BE2C (cell line): ENCODE data around the gene ELK3.

Experiments
- DNase-seq: peaks from one replicate; pipeline ENCODE4 v3.0.0-alpha.2; 2020
- H3K27me3 ChIP-seq: fragments of 250-450 bp; sonication (Bioruptor Pico); 2 replicates; pipeline ENCODE4 v1.5.1; 2020; ENCODE audit warnings: mild to moderate bottlenecking
- H3K36me3 ChIP-seq: fragments of 250-450 bp; sonication (Bioruptor Pico); 2 replicates; pipeline ENCODE4 v1.5.1; 2020; ENCODE audit warnings: mild to moderate bottlenecking
- H3K4me1 ChIP-seq: fragments of 250-450 bp; sonication (Bioruptor Pico); 2 replicates; pipeline ENCODE4 v1.5.1; 2020
- H3K4me3 ChIP-seq: 2 replicates; pipeline ENCODE4 v1.5.1; 2011; ENCODE audit warnings: low read depth, low read length
- H3K9me3 ChIP-seq: fragments of 250-450 bp; sonication (Bioruptor Pico); 2 replicates; pipeline ENCODE4 v1.5.1; 2020
- TF ChIP-seq, protein P1 (sequence below): IDR thresholded peaks from 2 replicates; pipeline ENCODE4 v1.5.1; 2012; ENCODE audit warnings: mild to moderate bottlenecking, low read depth, low read length

Gene ELK3

DNA sequence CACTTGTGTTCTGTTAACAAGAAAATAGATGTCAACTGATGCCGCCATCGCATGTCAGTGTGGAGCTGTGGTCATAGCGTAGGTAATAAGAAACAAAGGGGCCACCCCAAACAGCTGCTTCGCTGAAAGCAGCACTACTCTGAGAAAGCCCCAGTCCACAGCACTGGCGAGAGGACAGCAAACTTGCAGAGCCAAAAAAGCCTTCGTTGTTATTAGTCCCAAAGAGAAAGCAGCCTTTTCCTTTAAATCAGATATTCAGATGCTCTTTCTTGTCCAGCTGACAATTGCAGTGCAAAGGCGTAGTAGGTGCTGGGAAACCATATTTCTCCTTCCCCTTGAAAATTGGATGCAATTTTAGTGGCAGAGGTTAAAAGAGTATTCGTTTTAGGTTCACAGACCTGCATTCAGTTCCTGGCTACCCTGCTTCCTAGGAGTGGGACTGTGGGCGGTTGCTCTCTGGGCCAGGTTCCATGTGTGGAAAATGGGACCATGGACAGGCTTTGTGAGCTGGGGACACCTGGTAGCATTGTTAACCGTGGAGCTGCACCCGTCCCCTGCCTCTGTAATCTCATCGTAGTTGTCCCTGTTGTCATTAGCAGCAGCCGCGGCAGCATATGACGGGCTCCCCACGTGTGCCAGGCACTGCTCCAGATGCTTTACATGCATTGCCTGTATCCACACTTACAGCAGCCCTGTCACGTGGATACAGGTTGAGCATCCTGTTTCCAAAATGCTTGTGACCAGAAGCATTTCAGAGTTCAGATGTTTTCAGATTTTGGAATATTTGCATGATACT is 54.2 kb downstream of the ELK3 start:
- peaks cover 51% of the 10 kb centered on the region for H3K36me3 ChIP-seq

DNA sequence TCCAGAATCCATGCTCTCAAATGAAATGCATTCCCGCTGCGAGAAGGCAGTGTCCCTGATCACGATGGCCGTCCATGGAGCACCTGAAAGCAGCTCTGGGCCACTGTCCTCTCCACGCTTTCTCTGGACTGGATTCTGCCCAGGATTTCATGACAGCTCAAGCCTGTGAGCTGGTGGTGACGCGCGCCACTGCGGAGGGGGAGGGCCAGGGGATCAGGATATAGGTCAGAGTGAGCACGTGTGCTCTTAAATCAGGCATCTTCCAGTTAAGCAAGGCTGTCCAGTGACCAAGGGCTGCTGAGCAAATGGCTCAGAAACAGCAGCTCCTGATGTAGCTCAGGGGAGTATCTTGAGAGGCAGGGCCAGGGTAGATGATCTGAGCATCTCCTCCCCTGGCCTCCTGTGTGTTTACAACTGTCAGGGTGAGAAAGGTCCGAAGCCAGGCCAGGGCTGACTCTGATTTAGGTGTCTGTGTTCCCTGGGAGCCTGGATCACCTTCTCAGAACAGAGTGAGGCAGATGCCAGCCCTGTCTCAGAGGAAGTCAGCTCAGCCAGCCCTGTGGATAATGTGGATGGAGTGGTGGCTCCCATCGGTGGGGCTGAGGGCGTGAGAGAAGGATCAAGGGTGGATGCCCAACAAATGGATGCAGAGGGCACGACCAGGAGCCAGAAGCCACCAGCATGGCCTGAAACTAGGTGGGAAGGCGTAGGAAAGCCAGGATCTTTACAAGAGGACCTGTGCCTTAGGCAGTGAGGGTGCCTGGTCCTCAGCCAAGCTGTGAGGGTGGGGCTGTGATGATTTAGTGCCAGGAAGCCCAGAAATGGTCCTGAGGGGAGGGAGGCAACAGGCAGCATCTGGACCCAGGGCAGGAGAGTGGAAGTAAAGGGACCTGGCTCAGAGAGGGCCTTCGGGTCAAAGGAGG is 55.3 kb downstream of the ELK3 start:
- Histone ChIP-seq H3K9me3 (no peaks in the 10 kb centered on the region), H3K36me3 (peaks cover 58% of the 10 kb centered on the region), H3K4me1 (peaks cover 16% of the 10 kb centered on the region), H3K4me3 (no peak overlapping the region; the same call in 1 of the 2 replicates), H3K27me3 (no peaks in the 10 kb centered on the region)
- TF ChIP-seq, protein P1, sequence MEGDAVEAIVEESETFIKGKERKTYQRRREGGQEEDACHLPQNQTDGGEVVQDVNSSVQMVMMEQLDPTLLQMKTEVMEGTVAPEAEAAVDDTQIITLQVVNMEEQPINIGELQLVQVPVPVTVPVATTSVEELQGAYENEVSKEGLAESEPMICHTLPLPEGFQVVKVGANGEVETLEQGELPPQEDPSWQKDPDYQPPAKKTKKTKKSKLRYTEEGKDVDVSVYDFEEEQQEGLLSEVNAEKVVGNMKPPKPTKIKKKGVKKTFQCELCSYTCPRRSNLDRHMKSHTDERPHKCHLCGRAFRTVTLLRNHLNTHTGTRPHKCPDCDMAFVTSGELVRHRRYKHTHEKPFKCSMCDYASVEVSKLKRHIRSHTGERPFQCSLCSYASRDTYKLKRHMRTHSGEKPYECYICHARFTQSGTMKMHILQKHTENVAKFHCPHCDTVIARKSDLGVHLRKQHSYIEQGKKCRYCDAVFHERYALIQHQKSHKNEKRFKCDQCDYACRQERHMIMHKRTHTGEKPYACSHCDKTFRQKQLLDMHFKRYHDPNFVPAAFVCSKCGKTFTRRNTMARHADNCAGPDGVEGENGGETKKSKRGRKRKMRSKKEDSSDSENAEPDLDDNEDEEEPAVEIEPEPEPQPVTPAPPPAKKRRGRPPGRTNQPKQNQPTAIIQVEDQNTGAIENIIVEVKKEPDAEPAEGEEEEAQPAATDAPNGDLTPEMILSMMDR: no peak
- DNase-seq: peak; percentile 81

More for the DNA sequence above, 54.2 kb downstream of the ELK3 start:
- Histone ChIP-seq H3K4me1 (peaks cover 16% of the 10 kb centered on the region), H3K4me3 (no peak overlapping the region), H3K9me3 (no peaks in the 10 kb centered on the region), H3K27me3 (no peaks in the 10 kb centered on the region)
- peak; percentile 69 for DNase-seq
- TF ChIP-seq, protein P1: no peak

DNA sequence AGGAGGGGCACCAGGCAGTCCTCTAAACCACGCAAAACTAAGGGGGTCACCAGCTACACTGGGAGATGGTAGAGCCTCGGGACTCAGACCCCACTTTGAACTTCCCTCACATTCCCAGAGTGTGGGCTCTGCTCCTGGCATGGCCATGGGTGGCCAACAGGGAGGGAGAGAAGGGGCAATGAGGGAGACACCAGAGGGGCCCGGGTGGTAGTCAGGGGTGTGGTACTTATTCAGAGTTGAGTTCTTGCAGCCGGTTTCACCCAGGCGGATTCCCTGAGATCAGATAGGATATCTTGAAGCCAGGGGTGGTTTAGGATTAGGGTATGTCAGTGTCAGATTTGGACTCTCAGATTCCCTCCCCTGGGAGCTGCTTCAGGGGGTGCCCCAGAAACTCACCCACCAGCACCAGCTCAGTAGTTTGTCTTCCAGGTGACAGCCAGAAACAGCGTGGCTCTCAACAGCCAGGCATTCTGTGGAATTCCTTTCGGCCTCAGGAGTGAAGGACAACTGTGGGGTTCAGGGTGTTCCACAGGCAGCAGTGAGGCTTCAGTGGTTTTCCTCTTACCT is 56.0 kb downstream of the ELK3 start:
- Histone ChIP-seq H3K4me3 (no peak overlapping the region), H3K9me3 (no peaks in the 10 kb centered on the region), H3K36me3 (peaks cover 64% of the 10 kb centered on the region), H3K4me1 (peaks cover 16% of the 10 kb centered on the region), H3K27me3 (no peaks in the 10 kb centered on the region)
- no peak for DNase-seq
- TF ChIP-seq, protein P1: no peak

DNA sequence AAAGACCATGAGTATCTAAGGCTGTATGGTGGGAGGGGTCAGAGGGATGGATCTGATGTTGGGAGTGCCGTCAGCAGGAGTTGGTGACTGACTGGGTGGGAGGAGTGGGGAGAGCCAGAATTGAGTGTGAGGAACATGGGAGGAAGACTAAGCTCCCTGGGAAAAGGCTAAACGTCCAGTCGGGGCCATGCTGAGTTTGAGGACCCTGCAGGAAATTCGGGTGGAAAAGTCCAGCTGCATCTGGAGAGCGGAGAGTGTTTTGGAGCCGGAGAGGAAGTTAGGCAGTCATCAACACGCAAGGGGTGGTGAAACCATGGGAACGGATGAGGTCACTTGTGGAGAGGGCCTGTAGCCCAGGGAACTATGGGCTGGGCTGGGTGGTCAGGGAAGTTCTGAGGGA is 60.9 kb downstream of the ELK3 start:
- Histone ChIP-seq H3K9me3 (no peaks in the 10 kb centered on the region), H3K4me1 (peaks cover 17% of the 10 kb centered on the region), H3K27me3 (no peaks in the 10 kb centered on the region), H3K4me3 (no peak overlapping the region), H3K36me3 (peaks cover 54% of the 10 kb centered on the region)
- DNase-seq: no peak
- TF ChIP-seq, protein P1: no peak

DNA sequence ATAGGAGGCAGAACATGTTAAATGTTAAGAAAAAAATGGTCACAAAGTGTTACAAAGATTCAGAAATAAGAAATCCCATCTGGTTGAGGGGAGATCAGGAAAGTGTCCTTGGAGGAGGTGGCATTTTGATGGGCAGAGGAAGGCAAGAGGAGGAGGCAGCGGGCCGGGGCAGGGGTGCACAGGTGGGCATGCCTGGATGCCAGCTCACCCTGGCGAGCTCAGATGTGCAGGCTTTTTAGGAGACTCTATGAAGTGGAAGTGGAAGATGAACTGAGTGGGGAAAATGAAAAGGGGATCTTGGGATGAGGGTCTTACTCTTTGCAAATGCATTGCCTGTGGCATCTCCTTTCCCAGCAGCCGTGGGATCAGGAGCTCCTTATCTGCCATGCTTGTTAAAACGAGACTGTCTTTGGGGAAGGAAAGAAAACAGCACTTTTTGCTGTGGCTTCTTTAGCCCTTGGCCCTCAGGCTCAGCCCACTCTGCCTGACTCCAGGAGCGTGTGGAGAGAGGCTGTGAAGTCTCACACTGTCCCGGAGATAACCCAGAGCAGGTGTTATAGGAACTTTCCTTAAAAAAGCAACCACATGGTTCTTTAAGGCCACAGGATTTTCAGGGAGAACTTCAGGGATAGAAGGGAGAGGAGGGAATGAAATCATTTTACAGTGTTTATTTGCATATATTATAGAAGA is 62.6 kb downstream of the ELK3 start:
- no peaks in the 10 kb centered on the region for H3K9me3 ChIP-seq
- no peaks in the 10 kb centered on the region for H3K27me3 ChIP-seq
- no peak for DNase-seq
- no peak overlapping the region for H3K4me3 ChIP-seq
- H3K36me3 ChIP-seq: peaks cover 54% of the 10 kb centered on the region
- H3K4me1 ChIP-seq: peaks cover 15% of the 10 kb centered on the region
- TF ChIP-seq, protein P1: no peak
